Osteoblast (primary cell): ENCODE measurements around the gene TRAK1. TPM values are rescaled to one million over a fixed set of nuclear protein-coding genes. Genes with fewer than 3 reads are reported as not detected.

Source experiments
- DNase-seq: peaks from one replicate; pipeline ENCODE4 v3.0.0; 2011; ENCODE audit warnings: low spot score, mixed read lengths; ENCODE audit not compliant: insufficient read length; ENCODE audit errors: missing footprints
- H2AFZ ChIP-seq: 2 replicates; pipeline ENCODE4 v1.6.0; 2011; ENCODE audit warnings: mild to moderate bottlenecking, low read length
- H3K27ac ChIP-seq: 2 replicates; pipeline ENCODE4 v1.5.1; 2011; ENCODE audit warnings: mild to moderate bottlenecking, low read depth, low read length, moderate library complexity
- H3K27me3 ChIP-seq: 2 replicates; pipeline ENCODE4 v1.6.0; 2012; ENCODE audit warnings: mild to moderate bottlenecking, control low read depth, inconsistent platforms, low read length, moderate library complexity; ENCODE audit not compliant: insufficient read depth
- H3K36me3 ChIP-seq: 2 replicates; pipeline ENCODE4 v1.5.1; 2011; ENCODE audit warnings: mild to moderate bottlenecking, low read length, control low read depth, moderate library complexity; ENCODE audit not compliant: insufficient read depth
- H3K4me1 ChIP-seq: 2 replicates; pipeline ENCODE4 v1.5.1; 2011; ENCODE audit warnings: mild to moderate bottlenecking, low read length, control low read depth, moderate library complexity; ENCODE audit not compliant: insufficient read depth
- H3K4me2 ChIP-seq: 2 replicates; pipeline ENCODE4 v1.6.0; 2011; ENCODE audit warnings: mild to moderate bottlenecking, low read length; ENCODE audit not compliant: insufficient read depth
- H3K4me3 ChIP-seq: fragments of 200-600 bp; sonication (generic); 3 replicates; pipeline ENCODE4 v1.5.1; 2012; ENCODE audit warnings: mild to moderate bottlenecking, low read length, inconsistent platforms; ENCODE audit not compliant: insufficient read depth
- H3K79me2 ChIP-seq: 2 replicates; pipeline ENCODE4 v1.6.0; 2012; ENCODE audit warnings: mild to moderate bottlenecking, low read length, control low read depth, inconsistent platforms; ENCODE audit not compliant: insufficient read depth
- H3K9me3 ChIP-seq: 2 replicates; pipeline ENCODE4 v1.5.1; 2011; ENCODE audit warnings: low read depth, low read length, control low read depth
- H4K20me1 ChIP-seq: 2 replicates; pipeline ENCODE4 v1.6.0; 2012; ENCODE audit warnings: mild to moderate bottlenecking, low read length, control low read depth; ENCODE audit not compliant: insufficient read depth
- total RNA-seq: library from RNA; depleted of rRNA; stranded (reverse); fragments of >200 nt; gene quantifications from 2 replicates; pipeline ENCODE4 v1.2.3, GENCODE V29; 2012
- TF ChIP-seq, protein P1 (sequence below): IDR thresholded peaks from 2 replicates; pipeline ENCODE4 v1.5.1; 2011; ENCODE audit warnings: mild to moderate bottlenecking, low read depth, low read length, moderate library complexity; ENCODE audit errors: extremely low read depth

Gene TRAK1
- total RNA-seq, 1 donor = 60.4 TPM

GRCh38 chr3:42061025-42061712 lies 30.0 kb upstream of the TRAK1 start:
- Histone ChIP-seq H3K36me3 (no peaks in the 10 kb centered on the region), H3K4me1 (peaks cover 42% of the 10 kb centered on the region), H3K27ac (peak overlapping the region; percentile 97), H4K20me1 (no peaks in the 10 kb centered on the region), H3K4me2 (peak overlapping the region; percentile 55), H3K79me2 (peaks cover 69% of the 10 kb centered on the region), H3K9me3 (no peaks in the 10 kb centered on the region), H3K27me3 (no peaks in the 10 kb centered on the region), H3K4me3 (no peak overlapping the region), H2AFZ (no peak overlapping the region)
- peak; percentile 77 for DNase-seq
- TF ChIP-seq, protein P1, sequence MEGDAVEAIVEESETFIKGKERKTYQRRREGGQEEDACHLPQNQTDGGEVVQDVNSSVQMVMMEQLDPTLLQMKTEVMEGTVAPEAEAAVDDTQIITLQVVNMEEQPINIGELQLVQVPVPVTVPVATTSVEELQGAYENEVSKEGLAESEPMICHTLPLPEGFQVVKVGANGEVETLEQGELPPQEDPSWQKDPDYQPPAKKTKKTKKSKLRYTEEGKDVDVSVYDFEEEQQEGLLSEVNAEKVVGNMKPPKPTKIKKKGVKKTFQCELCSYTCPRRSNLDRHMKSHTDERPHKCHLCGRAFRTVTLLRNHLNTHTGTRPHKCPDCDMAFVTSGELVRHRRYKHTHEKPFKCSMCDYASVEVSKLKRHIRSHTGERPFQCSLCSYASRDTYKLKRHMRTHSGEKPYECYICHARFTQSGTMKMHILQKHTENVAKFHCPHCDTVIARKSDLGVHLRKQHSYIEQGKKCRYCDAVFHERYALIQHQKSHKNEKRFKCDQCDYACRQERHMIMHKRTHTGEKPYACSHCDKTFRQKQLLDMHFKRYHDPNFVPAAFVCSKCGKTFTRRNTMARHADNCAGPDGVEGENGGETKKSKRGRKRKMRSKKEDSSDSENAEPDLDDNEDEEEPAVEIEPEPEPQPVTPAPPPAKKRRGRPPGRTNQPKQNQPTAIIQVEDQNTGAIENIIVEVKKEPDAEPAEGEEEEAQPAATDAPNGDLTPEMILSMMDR = no peak

- H4K20me1 ChIP-seq = no peaks in the 10 kb centered on the region
- no peaks in the 10 kb centered on the region for H3K9me3 ChIP-seq
- no peak overlapping the region for H2AFZ ChIP-seq
- no peaks in the 10 kb centered on the region for H3K36me3 ChIP-seq
- no peaks in the 10 kb centered on the region for H3K27me3 ChIP-seq
- peak; percentile 94 for DNase-seq
- H3K27ac ChIP-seq = peak overlapping the region; percentile 97
- peak overlapping the region; percentile 55 for H3K4me2 ChIP-seq
- TF ChIP-seq, protein P1 = no peak
- H3K4me3 ChIP-seq = peak overlapping the region; percentile 30
- peaks cover 70% of the 10 kb centered on the region for H3K79me2 ChIP-seq
- peaks cover 49% of the 10 kb centered on the region for H3K4me1 ChIP-seq
Observed at GRCh38 chr3:42061713-42062380, 29.3 kb upstream of the TRAK1 start.

DNA sequence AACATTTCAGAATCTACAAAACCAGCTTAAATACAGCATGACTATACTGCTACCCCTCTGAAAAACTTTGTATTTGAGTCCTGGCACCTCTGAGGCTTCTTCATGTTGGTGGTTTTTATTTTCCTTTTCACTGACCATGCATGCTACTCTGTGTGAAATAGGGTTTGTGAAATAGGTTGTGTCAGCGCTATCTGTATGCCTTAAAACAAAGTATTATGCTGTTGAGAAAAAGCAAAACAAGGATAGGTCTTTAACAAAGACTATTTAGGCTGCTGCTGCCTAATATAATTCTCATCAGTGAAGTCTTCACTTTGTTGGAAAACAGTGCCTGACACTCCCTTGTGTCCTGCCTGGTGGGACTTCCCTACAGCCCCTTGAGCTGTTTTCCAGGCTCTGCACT lies 28.7 kb upstream of the TRAK1 start:
- H3K9me3 ChIP-seq = no peaks in the 10 kb centered on the region
- H3K36me3 ChIP-seq = no peaks in the 10 kb centered on the region
- H3K4me2 ChIP-seq = no peak overlapping the region
- H3K79me2 ChIP-seq = peaks cover 65% of the 10 kb centered on the region
- H3K27ac ChIP-seq = peak overlapping the region; percentile 97
- peaks cover 55% of the 10 kb centered on the region for H3K4me1 ChIP-seq
- no peak overlapping the region for H3K4me3 ChIP-seq
- H2AFZ ChIP-seq = no peak overlapping the region
- TF ChIP-seq, protein P1 = no peak
- no peaks in the 10 kb centered on the region for H3K27me3 ChIP-seq
- no peak for DNase-seq
- H4K20me1 ChIP-seq = no peaks in the 10 kb centered on the region

DNA sequence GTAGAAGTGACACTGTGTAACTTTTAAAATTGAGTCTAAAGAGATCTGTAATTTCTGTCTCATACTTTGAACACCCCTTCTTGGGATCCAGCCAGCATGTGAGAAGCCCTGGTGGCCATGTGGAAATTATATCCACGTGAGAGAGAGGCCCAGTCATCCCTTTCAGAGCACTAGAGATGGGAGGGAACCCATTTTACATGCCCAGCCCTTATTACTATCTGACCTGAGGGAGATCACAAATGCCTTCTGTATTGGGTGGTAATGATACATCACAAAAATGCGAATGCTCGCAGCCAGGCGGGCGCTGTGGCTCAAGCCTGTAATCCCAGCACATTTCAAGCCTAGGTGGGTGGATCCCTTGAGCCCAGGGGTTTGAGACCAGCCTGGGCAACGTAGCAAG lies 27.3 kb upstream of the TRAK1 start:
- Histone ChIP-seq H3K36me3 (no peaks in the 10 kb centered on the region), H3K27me3 (no peaks in the 10 kb centered on the region), H3K27ac (peak overlapping the region; percentile 97), H3K4me2 (peak overlapping the region; percentile 44), H3K4me3 (no peak overlapping the region), H3K4me1 (peaks cover 62% of the 10 kb centered on the region), H4K20me1 (no peaks in the 10 kb centered on the region), H2AFZ (no peak overlapping the region), H3K9me3 (no peaks in the 10 kb centered on the region), H3K79me2 (peaks cover 67% of the 10 kb centered on the region)
- peak; percentile 92 for DNase-seq
- TF ChIP-seq, protein P1 = no peak
